ENCODE measurements around the gene RELCH. TPM values are rescaled to one million over a fixed set of nuclear protein-coding genes. Genes with fewer than 3 reads are reported as not detected.
A peak's percentile ranks its signal among the peaks of the same experiment; 100 is the strongest.

The RELCH gene
- polyA plus RNA-seq, 1 donor: 26.9 TPM

- peak in 1 of 2 donors; percentile 37 for DNase-seq
- H3K27me3 ChIP-seq (ENCODE audit: control insufficient read depth, insufficient read depth, low read length): no peaks in the 10 kb centered on the region
- peaks cover 3% of the 10 kb centered on the region for H3K4me1 ChIP-seq (ENCODE audit: control insufficient read depth, insufficient read depth, low read length)
- H3K27ac ChIP-seq (ENCODE audit: low read length): peak overlapping the region; percentile 83
- peak overlapping the region; percentile 99 for H3K4me3 ChIP-seq (ENCODE audit: low read length)
- WGBS (ENCODE audit: insufficient coverage, low lambda C conversion rate): 0% methylated on average over 1 of the region's 54 CpGs
- no peaks in the 10 kb centered on the region for H3K36me3 ChIP-seq (ENCODE audit: control insufficient read depth, insufficient read depth, low read length)
- no peaks in the 10 kb centered on the region for H3K9me3 ChIP-seq (ENCODE audit: control insufficient read depth, low read depth, low read length)
These were observed 772 bp downstream of the RELCH start for GRCh38 chr18:62187543-62188510.

GRCh38 chr18:62189208-62189607 lies 2.2 kb downstream of the RELCH start:
- WGBS (ENCODE audit: insufficient coverage, low lambda C conversion rate): 0% methylated on average over 1 of the region's 2 CpGs
- H3K36me3 ChIP-seq (ENCODE audit: control insufficient read depth, insufficient read depth, low read length): no peaks in the 10 kb centered on the region
- H3K27ac ChIP-seq (ENCODE audit: low read length): no peak overlapping the region
- no peak for DNase-seq
- no peaks in the 10 kb centered on the region for H3K9me3 ChIP-seq (ENCODE audit: control insufficient read depth, low read depth, low read length)
- H3K27me3 ChIP-seq (ENCODE audit: control insufficient read depth, insufficient read depth, low read length): no peaks in the 10 kb centered on the region
- H3K4me1 ChIP-seq (ENCODE audit: control insufficient read depth, insufficient read depth, low read length): peaks cover 3% of the 10 kb centered on the region
- peak overlapping the region; percentile 99 for H3K4me3 ChIP-seq (ENCODE audit: low read length)

- Histone ChIP-seq H3K36me3 (ENCODE audit: control insufficient read depth, insufficient read depth, low read length) (no peaks in the 10 kb centered on the region), H3K4me3 (ENCODE audit: low read length) (no peak overlapping the region), H3K9me3 (ENCODE audit: control insufficient read depth, low read depth, low read length) (no peaks in the 10 kb centered on the region), H3K27me3 (ENCODE audit: control insufficient read depth, insufficient read depth, low read length) (no peaks in the 10 kb centered on the region), H3K4me1 (ENCODE audit: control insufficient read depth, insufficient read depth, low read length) (peaks cover 11% of the 10 kb centered on the region), H3K27ac (ENCODE audit: low read length) (no peak overlapping the region)
- DNase-seq: no peak
- WGBS (ENCODE audit: insufficient coverage, low lambda C conversion rate): 100% methylated on average over 2 of the region's 7 CpGs
These were observed 9.0 kb downstream of the RELCH start for GRCh38 chr18:62196079-62196478.

GRCh38 chr18:62196980-62197379 lies 9.9 kb downstream of the RELCH start:
- Histone ChIP-seq H3K27me3 (ENCODE audit: control insufficient read depth, insufficient read depth, low read length) (no peaks in the 10 kb centered on the region), H3K4me1 (ENCODE audit: control insufficient read depth, insufficient read depth, low read length) (peaks cover 12% of the 10 kb centered on the region), H3K27ac (ENCODE audit: low read length) (no peak overlapping the region)

GRCh38 chr18:62198259-62198658 lies 11.2 kb downstream of the RELCH start:
- H3K4me1 ChIP-seq (ENCODE audit: control insufficient read depth, insufficient read depth, low read length): peaks cover 14% of the 10 kb centered on the region
- no peak overlapping the region for H3K4me3 ChIP-seq (ENCODE audit: low read length)
- H3K27ac ChIP-seq (ENCODE audit: low read length): no peak overlapping the region
- no peaks in the 10 kb centered on the region for H3K9me3 ChIP-seq (ENCODE audit: control insufficient read depth, low read depth, low read length)
- 20% methylated on average over 1 of the region's 2 CpGs for WGBS (ENCODE audit: insufficient coverage, low lambda C conversion rate)
- H3K27me3 ChIP-seq (ENCODE audit: control insufficient read depth, insufficient read depth, low read length): no peaks in the 10 kb centered on the region
- H3K36me3 ChIP-seq (ENCODE audit: control insufficient read depth, insufficient read depth, low read length): no peaks in the 10 kb centered on the region
- no peak for DNase-seq

More at GRCh38 chr18:62196980-62197379, 9.9 kb downstream of the RELCH start:
- Histone ChIP-seq H3K36me3 (ENCODE audit: control insufficient read depth, insufficient read depth, low read length) (no peaks in the 10 kb centered on the region), H3K9me3 (ENCODE audit: control insufficient read depth, low read depth, low read length) (no peaks in the 10 kb centered on the region), H3K4me3 (ENCODE audit: low read length) (no peak overlapping the region)
- DNase-seq: no peak

GRCh38 chr18:62199629-62200028 lies 12.6 kb downstream of the RELCH start:
- peak in 1 of 2 donors; percentile 43 for DNase-seq

GRCh38 chr18:62200121-62200914 lies 13.3 kb downstream of the RELCH start:
- H3K9me3 ChIP-seq (ENCODE audit: control insufficient read depth, low read depth, low read length): no peaks in the 10 kb centered on the region
- H3K27me3 ChIP-seq (ENCODE audit: control insufficient read depth, insufficient read depth, low read length): no peaks in the 10 kb centered on the region
- H3K4me1 ChIP-seq (ENCODE audit: control insufficient read depth, insufficient read depth, low read length): peaks cover 14% of the 10 kb centered on the region
- no peak overlapping the region for H3K4me3 ChIP-seq (ENCODE audit: low read length)
- 40% methylated on average over 1 of the region's 3 CpGs for WGBS (ENCODE audit: insufficient coverage, low lambda C conversion rate)
- DNase-seq: peak in 1 of 2 donors; percentile 40
- H3K27ac ChIP-seq (ENCODE audit: low read length): no peak overlapping the region
- H3K36me3 ChIP-seq (ENCODE audit: control insufficient read depth, insufficient read depth, low read length): no peaks in the 10 kb centered on the region

More at GRCh38 chr18:62199629-62200028, 12.6 kb downstream of the RELCH start:
- WGBS (ENCODE audit: insufficient coverage, low lambda C conversion rate): 57% methylated on average over 1 of the region's 2 CpGs
- Histone ChIP-seq H3K36me3 (ENCODE audit: control insufficient read depth, insufficient read depth, low read length) (no peaks in the 10 kb centered on the region), H3K4me1 (ENCODE audit: control insufficient read depth, insufficient read depth, low read length) (peaks cover 14% of the 10 kb centered on the region), H3K9me3 (ENCODE audit: control insufficient read depth, low read depth, low read length) (no peaks in the 10 kb centered on the region), H3K4me3 (ENCODE audit: low read length) (no peak overlapping the region), H3K27ac (ENCODE audit: low read length) (peak overlapping the region; percentile 55), H3K27me3 (ENCODE audit: control insufficient read depth, insufficient read depth, low read length) (no peaks in the 10 kb centered on the region)

GRCh38 chr18:62201870-62202269 lies 14.8 kb downstream of the RELCH start:
- Histone ChIP-seq H3K9me3 (ENCODE audit: control insufficient read depth, low read depth, low read length) (no peaks in the 10 kb centered on the region), H3K27ac (ENCODE audit: low read length) (peak overlapping the region; percentile 11), H3K4me1 (ENCODE audit: control insufficient read depth, insufficient read depth, low read length) (peaks cover 16% of the 10 kb centered on the region), H3K4me3 (ENCODE audit: low read length) (no peak overlapping the region), H3K27me3 (ENCODE audit: control insufficient read depth, insufficient read depth, low read length) (no peaks in the 10 kb centered on the region), H3K36me3 (ENCODE audit: control insufficient read depth, insufficient read depth, low read length) (no peaks in the 10 kb centered on the region)
- DNase-seq: peak; percentile 54 to 80
- WGBS (ENCODE audit: insufficient coverage, low lambda C conversion rate): no CpG with 5 or more reads among the region's 1 CpG

- H3K27ac ChIP-seq (ENCODE audit: low read length): no peak overlapping the region
These were observed 18.8 kb downstream of the RELCH start for GRCh38 chr18:62205824-62206223.

GRCh38 chr18:62206593-62206992 lies 19.5 kb downstream of the RELCH start:
- Histone ChIP-seq H3K27ac (ENCODE audit: low read length) (no peak overlapping the region), H3K4me1 (ENCODE audit: control insufficient read depth, insufficient read depth, low read length) (peaks cover 11% of the 10 kb centered on the region), H3K27me3 (ENCODE audit: control insufficient read depth, insufficient read depth, low read length) (no peaks in the 10 kb centered on the region), H3K9me3 (ENCODE audit: control insufficient read depth, low read depth, low read length) (peaks cover 3% of the 10 kb centered on the region), H3K4me3 (ENCODE audit: low read length) (no peak overlapping the region), H3K36me3 (ENCODE audit: control insufficient read depth, insufficient read depth, low read length) (no peaks in the 10 kb centered on the region)
- peak in 1 of 2 donors; percentile 5 for DNase-seq
- WGBS (ENCODE audit: insufficient coverage, low lambda C conversion rate): 100% methylated on average over 1 of the region's 4 CpGs

More at GRCh38 chr18:62205824-62206223, 18.8 kb downstream of the RELCH start:
- no CpG with 5 or more reads among the region's 4 CpGs for WGBS (ENCODE audit: insufficient coverage, low lambda C conversion rate)
- no peak for DNase-seq
- Histone ChIP-seq H3K4me1 (ENCODE audit: control insufficient read depth, insufficient read depth, low read length) (peaks cover 6% of the 10 kb centered on the region), H3K27me3 (ENCODE audit: control insufficient read depth, insufficient read depth, low read length) (no peaks in the 10 kb centered on the region), H3K36me3 (ENCODE audit: control insufficient read depth, insufficient read depth, low read length) (no peaks in the 10 kb centered on the region), H3K4me3 (ENCODE audit: low read length) (no peak overlapping the region), H3K9me3 (ENCODE audit: control insufficient read depth, low read depth, low read length) (peaks cover 3% of the 10 kb centered on the region)
